NCI-H69 (cell line): Measurements from ENCODE around the gene CXorf58.

ENCODE experiments used
- DNase-seq: peaks from one replicate; lab custom pipeline; 2025; lab: John Stamatoyannopoulos, UW

Gene CXorf58

DNA sequence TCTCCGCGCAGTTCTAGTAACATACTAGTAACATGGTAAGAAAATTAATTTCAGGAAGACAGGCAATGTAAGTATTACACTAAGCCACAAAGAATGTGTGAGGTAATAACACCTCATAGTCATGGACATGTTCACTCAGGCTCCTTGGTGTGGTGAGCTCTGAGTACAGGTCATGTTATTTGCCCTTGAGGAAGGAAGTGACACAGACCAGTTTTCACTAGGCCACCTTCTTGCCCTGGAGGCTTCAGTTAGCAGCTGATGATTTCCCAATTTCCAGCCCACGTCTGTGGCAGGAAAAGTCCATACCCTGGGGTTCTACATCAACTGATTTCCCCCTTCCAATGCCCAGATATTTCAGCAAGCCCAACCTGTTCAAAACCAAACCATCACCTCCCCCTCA lies 6.7 kb upstream of the CXorf58 start:
- peak; percentile 25 for DNase-seq

DNA sequence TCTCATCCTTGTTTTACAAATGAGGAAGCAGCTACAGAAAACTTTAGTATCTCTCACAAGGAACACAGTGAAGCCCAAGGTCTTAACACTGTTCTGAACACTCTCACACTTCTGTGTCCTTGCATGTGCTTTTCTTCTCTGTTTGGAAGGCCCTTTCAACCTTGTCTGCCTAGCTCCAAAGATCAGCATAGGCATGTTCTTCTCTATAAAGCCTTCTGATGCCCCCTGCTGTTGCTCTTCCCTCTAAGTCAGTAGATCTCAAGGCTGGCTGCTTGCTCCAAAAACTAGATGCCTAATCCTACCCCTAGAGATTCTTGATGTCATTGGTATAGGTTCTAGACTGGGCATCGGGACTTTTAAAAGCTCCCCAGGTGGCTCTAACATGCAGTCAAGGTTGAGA lies 6.0 kb upstream of the CXorf58 start:
- peak; percentile 83 for DNase-seq

DNA sequence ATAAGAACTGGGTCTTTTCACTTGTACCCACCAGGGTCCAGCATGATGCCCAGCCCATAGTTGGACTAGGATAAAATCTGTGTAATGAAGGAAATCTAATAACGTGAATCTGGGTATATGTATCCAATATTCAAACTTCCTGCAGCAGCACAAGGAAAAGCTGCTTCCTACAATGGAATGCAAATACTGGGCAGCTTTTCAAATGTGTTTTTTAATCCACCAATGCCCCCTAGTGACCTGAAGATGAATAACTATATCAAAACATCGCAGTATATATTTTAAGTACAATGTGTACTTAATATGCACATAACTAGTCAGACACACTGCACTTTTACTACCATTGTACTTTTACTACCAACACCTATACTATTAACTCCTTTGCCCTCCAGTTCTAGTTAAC lies 5.4 kb upstream of the CXorf58 start:
- peak; percentile 63 for DNase-seq

DNA sequence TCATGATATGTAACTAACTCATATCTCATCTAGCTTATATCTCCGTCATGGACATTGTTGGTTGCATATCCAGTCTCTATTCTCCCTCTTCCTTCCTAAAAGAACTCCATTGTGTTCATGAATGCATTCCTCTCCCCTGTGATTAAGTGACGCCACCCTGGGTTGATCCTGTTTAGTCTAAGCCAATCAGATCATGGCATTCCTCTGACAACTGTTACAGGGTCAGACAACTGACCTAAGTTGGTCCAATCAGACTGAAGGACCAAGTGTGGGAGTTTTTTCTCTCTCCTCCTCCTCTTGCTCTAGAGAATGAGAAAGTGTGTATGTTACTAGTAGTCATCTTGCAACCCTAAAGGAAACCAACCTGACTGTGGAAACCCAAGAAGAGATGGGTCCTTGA lies 3.7 kb upstream of the CXorf58 start:
- no peak for DNase-seq

DNA sequence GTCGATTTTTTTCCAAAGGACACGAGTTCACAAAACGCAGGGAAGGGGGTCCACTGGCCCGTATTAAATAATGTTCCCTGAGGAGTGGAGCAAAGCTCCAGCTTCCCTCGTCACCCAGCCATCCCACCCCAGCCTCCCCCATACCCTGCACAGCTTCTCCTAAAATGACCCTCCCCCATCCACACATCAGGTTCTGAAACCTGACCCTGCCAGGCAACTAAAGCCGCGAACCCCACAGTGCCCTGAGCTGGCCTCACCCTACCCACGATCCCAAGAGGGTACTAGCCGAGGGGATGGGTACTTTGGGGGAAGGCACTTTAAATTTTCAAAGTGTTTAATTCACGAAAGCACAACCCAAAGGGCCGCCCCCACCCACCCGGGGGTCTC lies 702 bp upstream of the CXorf58 start:
- DNase-seq: peak; percentile 53

DNA sequence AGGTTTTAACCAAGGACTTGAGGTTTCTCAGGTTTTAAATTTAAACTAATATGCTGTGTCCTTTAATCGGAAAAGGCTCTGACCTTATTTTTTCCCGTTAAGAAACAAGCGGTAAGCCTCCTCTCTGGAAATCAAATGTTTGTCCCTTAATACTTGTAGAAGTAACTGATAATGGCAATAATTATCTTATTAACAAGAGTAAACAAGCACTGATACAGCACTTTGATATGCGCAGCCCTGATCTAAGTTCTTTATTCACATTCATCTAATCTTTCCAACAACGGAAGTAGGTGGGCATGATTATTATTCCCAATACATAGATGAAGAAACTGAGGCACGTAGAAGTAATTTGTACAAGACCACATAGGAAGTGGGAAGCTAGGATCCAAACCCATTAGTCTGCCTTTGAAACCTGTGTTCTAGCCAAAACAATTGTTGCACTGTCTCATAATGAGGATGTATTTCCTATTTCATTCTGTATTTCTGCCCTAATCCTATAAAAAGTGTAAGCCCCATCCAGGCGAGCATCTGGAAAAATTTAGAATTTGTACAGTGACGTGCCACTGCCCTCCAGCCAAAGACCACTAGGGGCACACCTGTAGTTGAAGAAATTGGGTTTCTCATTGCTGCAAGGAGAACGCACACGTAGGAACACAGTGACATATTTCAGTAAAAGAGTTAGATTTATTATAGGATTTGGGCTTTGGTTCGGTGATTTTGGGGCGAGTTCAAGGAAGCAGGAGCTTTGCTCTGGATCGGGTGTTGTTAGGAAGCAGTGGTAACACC lies 606 bp downstream of the CXorf58 start:
- peak; percentile 23 for DNase-seq

DNA sequence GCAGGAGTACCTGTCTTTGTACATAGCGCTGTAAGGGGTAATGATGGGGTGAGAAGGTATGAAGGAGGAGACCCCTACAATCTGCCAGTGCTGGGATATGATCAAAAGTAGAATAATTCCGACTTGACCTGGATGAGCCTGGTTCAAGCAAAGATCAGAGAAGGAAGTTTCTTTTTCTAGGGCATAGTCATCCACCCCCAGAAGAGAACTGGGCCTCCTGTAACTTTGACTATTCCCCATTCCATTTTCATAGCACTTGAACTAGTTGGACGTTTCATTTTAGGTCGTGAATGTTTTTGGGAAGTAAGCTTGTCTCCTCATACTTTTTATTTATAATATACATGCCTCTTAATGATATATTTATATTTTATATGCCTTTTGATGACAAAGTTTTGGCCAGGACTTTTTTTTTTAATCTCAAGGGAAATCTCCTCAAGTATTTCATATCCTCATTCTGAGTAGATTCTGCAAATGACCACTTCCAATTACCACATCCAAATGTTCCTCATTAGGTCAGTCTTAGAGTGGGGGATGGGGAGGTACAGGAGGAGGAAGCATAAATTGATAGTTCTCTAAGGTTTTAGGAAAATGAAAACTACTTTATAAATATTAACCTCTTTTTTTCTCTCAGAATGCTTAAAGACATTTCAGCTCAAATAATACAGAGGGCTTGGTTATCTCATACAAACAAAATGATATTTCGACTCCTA lies 3.5 kb downstream of the CXorf58 start:
- DNase-seq: no peak

DNA sequence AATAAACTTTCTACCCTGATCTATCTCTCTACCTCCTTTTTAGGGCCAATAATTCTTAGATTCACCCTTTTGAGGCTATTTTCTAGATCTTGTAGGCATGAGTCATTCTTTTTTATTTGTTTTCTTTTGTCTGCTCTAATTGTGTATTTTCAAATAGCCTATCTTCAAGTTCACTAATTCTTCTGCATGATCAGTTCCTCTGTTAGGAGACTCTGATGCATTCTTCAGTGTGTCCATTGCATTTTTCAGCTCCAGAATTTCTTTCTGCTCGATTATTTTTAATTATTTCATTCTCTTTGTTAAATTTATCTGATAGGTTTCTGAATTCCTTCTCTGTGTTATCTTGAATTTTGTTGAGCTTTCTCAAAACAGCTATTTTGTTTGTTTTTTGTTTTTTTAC lies 11.3 kb downstream of the CXorf58 start:
- DNase-seq: no peak

DNA sequence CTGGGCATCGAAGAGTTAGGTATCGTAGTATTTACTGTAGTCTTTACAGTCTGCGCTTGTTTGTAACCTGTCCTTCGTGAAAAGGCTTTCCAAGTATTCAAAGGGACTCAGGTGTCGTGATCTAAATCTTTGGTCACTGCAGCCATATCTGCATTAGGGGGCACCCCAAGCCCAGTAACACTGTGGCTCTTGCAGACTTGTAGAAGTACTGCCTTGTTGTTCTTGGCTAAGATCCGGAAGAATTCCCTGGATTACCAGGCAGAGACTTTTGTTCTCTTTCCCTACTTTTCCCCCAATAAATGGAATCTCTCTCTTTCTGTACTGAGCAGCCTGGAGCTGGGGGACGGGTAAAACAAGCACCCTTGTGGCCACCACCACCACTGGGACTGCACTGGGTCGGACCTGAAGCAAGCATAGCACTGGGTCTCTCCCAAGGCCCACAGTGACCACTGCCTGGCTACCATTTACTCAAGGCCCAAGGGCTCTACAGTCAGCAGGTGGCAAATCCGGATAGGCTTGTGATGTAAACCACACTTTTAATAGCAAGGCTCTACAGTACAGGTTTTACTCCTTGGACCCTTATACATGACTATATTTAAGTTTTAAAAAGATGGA lies 12.0 kb downstream of the CXorf58 start:
- DNase-seq: no peak

DNA sequence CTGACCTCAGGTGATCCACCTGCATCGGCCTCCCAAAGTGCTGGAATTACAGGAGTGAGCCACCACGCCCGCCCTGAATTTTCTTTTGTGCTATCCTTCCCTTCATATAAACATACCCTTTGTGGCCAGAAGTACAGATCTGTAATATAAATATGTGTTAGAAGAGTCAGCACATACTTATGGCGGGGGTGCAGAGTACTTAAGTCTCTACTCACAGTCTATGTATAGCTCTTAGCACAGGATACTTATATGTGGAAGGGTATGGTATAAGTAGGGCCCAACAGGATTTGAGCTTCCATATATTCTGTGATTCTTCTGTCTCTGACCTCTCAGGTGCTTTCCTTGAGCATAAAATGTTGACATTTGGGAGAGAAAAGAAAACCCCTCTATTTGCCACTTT lies 18.2 kb downstream of the CXorf58 start:
- no peak for DNase-seq

DNA sequence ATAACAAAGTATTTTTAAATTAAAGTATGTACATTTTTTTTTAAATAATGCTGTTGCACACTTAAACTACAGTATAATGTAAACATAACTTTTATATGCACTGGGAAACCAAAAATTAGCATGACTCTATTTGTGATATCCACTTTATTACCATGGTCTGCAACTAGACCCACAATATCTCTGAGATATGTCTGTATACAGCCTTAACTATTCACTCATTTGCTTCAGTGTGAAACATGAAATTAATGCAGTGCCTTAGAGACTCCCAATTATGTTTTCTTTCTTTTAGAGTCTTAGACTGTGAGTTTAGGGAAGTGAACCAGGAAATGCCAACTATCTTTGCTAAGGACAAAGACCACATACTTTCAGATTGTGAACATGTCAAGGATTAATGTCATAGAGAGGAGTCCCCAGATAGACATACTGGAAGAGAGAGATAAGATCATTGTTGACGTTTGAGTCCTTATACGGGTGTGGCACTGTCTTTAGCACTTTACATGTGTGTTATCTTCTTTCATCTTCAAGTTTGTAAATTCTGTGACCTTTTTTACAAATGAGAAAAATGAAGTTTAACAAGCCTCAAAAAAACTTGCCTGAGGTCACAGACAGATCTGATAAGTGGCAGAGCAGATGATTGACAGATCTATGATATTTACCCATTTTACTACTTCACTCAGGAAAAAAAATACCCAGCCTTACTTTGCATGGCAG lies 23.2 kb downstream of the CXorf58 start:
- DNase-seq: no peak

DNA sequence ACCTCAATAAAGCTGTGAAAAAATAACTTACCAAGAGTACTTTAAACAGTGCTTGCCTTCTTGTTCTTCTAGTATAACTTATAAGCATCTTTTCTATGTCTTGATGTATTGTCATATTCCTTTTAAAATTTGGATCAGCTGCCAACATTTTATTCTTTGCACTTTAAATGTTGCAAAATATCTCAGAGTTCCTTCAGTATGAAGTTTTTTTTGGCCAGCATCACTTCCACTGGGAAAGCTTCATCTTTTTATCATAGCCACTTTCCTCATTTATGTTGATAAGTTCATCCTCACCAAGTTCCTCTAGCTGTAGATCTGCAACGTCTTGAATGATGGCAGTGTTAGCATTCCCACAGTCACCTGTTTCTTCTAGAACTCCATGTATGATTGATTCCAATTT lies 24.2 kb downstream of the CXorf58 start:
- DNase-seq: no peak

DNA sequence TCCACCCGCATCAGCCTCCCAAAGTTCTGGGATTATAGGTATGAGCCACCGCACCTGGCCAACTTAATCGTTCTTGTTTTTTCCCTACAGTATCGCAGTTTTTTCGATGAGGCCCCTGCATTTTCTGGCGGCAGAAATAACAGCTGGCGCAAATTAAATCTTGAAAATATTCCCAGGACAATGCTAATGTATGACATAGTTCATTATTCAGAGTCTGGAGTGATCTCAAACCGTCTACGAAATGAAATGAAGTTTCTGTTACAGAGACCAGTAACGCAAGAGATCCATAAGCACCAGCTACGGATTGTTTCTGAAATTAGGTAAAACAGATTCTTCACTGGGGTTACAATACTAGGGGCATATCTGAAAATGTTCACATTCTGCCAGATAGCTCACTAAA lies 27.3 kb downstream of the CXorf58 start:
- no peak for DNase-seq

DNA sequence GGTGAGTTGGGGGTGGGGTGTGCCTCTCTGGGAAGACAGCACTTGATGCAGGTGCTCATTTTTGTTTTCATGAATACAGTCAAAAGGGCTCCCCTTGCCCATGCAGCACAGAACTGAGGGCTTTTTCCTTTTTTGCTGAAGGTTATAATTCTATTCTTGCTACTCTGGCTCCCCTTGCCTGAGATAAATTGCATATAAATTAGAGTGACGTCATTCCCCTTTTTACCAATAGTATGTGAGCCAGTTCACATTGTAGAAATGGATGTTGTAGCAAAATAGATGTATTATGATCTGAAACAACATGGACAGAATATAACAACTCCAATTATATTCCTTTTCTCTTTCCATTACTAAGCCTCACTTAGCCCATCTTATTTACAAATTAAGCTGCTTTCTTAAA lies 28.4 kb downstream of the CXorf58 start:
- no peak for DNase-seq

DNA sequence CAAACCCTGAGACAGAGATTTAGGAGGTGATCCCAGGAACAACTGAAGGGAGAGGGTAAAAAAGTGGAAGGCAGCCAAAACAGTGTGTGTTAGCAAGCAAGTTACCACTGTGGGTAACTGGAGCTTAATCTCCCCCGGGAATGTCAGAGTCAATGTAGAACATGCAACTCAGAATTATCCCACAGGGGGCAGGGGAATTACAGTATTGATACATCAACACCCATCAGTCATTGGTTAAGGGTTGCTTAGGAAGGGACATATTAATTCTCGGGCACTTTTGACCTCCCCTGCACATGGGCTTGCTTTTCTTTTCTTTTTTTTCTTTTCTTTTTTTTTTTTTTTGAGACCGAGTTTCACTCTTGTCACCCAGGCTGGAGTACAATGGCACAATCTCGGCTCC lies 29.3 kb downstream of the CXorf58 start:
- DNase-seq: peak; percentile 72

DNA sequence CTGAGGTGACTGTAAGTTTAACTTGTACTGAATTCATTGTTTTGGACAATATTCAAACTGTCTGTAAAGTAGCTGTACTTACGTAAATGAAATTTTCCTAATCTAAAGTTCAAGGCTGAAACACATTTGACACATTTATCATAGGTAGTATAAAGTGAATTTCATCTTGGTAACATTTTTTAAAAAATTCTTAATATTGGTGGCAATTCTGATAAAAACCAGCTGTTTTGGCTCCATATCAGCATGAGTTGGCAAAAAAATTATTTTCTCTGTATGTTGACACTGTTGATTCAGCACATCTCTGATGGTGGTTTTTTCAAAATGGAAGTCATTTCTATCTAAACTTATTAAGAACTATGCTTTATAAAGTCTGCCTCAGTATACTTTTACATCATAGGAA lies 30.9 kb downstream of the CXorf58 start:
- no peak for DNase-seq

DNA sequence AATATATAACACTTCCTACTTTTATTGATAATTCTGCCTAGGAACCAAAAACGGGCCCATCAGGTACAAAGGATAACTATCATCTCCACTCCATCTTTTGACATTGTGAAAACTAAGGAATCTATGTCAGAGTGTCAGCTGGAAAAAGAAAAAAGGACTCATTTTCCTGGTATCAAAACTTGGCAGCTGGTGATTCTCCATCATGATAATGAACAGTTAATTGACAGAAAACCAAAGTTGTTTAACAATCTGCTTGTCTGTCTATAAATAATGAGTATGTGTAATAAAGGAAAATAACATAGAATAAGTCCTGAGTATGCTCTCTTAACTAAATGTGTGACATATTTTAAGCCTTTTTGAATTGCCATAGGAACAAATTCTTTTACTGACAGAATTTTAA lies 31.4 kb downstream of the CXorf58 start:
- no peak for DNase-seq

DNA sequence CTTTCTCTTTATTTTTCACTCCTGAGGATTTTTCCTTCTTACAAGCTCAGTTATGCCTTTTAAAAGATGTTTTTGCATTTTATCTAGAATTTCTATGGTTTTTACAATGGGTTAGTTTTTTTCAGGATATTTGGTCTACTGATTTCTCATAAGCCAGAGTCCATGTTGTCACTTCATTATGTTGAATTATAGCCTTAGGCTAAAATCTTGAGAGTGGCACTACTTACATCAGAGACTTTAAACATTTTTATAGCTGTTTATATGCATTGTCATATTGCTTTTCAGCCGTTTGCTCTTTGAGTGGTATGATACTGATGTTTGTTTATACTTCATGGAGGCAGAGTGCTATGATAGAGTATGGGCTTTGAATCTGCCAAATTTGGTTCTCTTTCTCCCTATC lies 36.4 kb downstream of the CXorf58 start:
- peak; percentile 19 for DNase-seq

DNA sequence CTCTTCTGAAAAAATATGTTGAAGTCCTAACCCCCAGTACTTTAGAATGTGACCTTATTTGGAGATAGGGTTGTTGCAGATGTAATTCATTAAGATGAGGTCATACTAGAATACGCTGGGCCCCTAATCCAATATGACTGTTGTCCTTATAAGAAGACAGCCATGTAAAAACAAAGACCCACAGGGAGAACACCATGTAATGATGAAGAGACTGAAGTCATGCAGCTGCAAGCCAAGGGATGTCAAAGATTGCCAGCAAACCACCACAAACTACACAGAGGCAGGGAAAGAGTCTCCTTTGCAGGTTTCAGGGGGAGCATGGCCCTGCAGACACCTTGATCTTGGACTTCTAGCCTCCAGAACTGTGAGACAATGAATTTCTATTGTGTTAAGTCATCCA lies 37.4 kb downstream of the CXorf58 start:
- DNase-seq: no peak

DNA sequence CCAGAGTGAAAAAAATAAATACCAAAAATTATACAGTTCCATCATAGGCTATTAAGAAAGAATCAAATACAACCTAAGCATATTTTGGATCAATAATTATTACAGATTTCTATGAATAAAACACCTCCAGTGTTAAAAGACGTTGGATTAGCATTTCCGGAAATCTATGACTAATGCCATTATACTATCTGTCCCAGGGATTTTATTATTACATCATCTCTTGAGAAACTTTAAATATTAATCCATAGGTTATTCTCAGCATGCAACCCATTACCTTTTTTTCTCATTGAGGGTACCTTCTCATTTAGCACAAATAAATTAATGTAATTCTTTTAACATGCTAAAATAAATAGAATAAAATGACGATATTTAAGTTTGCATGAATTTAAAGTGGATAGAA lies 44.6 kb downstream of the CXorf58 start:
- no peak for DNase-seq

DNA sequence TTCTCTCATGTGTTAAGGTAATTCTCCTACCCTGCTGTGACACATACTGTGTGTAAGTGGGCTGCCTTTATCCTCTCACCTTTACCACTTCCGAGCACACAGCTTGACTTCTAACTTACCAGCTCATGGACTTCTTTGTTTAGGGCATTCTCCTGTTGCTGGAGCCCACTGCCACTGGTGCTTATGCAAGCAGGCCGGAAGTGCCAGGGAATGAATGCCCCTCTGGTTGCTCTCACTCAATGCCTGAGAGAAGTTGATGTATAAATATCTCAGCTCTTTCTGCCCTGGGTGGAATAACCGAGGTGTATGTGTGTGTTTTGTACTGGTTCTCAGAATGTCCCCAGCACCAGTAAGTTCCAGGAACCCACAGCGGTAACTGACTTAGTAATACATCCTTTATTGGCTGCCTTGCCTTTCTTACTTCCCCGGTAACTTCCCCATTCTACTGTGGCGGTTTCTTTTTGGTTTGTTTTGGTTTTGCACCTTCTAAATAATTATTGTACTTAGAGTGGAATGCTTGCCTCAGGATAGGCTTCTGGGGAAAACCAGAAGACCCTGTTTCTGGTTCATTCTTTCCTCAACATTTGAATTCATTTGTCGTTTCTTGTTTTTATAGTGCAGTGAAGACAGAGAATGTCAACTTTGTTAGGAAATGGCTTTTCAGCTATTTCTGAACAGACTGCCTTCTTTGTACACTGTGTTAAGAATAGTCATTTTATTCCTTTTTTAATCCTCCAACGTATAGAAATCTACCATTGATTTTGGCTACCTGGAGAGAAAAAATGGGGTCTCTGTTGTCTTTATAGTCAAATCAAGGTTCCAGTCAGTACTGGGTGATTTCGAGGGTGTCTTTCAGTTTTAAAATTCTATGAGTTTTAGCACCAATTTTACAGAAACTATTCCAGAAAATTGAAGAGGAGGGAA lies 45.4 kb downstream of the CXorf58 start:
- DNase-seq: peak; percentile 82

DNA sequence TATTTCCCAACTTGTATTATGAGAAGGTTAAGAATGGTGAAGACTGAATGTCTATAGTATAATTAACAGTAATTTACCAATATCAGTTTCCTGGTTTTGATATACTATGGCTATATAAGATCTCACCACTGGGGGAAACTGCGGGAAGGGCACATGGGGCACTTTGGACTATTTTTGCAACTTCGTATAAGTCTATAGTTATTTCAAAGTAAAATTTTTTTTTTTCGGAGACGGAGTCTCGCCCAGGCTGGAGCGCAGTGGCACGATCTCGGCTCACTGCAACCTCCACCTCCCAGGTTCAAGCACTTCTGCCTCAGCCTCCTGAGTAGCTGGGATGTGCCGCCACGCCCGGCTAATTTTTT lies 46.1 kb downstream of the CXorf58 start:
- no peak for DNase-seq
